ENCODE results near the gene PLXNA4.

DNA sequence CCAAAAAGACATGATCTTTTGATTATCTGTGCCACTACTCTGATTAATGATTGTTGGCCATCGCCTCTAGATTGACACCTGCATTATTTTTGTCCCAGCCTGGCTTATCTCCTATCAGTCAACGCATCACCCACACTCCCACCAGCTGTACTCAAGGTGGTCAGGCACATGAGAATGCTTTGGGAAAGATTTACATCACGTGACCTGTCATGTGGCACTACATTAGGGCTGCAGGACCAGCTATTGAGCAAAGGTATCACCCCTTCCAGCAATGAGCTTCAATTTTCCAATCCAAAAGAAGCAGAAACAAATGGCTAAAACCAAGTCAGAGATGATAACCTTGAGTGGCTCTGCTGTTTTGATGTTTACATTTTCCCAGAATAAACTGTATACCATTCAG lies 204.3 kb downstream of the PLXNA4 start:
- TF ChIP-seq, protein P1, sequence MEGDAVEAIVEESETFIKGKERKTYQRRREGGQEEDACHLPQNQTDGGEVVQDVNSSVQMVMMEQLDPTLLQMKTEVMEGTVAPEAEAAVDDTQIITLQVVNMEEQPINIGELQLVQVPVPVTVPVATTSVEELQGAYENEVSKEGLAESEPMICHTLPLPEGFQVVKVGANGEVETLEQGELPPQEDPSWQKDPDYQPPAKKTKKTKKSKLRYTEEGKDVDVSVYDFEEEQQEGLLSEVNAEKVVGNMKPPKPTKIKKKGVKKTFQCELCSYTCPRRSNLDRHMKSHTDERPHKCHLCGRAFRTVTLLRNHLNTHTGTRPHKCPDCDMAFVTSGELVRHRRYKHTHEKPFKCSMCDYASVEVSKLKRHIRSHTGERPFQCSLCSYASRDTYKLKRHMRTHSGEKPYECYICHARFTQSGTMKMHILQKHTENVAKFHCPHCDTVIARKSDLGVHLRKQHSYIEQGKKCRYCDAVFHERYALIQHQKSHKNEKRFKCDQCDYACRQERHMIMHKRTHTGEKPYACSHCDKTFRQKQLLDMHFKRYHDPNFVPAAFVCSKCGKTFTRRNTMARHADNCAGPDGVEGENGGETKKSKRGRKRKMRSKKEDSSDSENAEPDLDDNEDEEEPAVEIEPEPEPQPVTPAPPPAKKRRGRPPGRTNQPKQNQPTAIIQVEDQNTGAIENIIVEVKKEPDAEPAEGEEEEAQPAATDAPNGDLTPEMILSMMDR (IDR thresholded peaks at IDR 0.05 in 8 of 11, conservative IDR thresholded peaks at IDR 0.05 in 3 of 11) = no peak
- no peak for TF ChIP-seq POLR2A (IDR thresholded peaks at IDR 0.05)
